HUES48 (cell line): Measurements from ENCODE around the gene CCDC27.
"Not testable (repeated sequence)": the region's sequence is repeated elsewhere in the genome, so short reads cannot be mapped to it uniquely, and the experiment has no call there.

ENCODE experiments used
- H3K27ac ChIP-seq: one replicate; pipeline ENCODE4 v1.7.0; 2013; ENCODE audit warnings: low read depth, low read length, inconsistent platforms
- H3K27me3 ChIP-seq: 2 replicates; pipeline ENCODE4 v1.6.1; 2013; ENCODE audit warnings: mild to moderate bottlenecking, low read length; ENCODE audit not compliant: control insufficient read depth, insufficient read depth
- H3K36me3 ChIP-seq: 2 replicates; pipeline ENCODE4 v1.6.1; 2013; ENCODE audit warnings: low read length; ENCODE audit not compliant: control insufficient read depth, insufficient read depth
- H3K4me1 ChIP-seq: 2 replicates; pipeline ENCODE4 v1.6.1; 2013; ENCODE audit warnings: mild to moderate bottlenecking, low read length; ENCODE audit not compliant: control insufficient read depth, insufficient read depth
- H3K4me3 ChIP-seq: 2 replicates; pipeline ENCODE4 v1.5.1; 2013; ENCODE audit warnings: mild to moderate bottlenecking, low read depth, low read length
- H3K9ac ChIP-seq: 2 replicates; pipeline ENCODE4 v1.6.1; 2013; ENCODE audit warnings: mild to moderate bottlenecking, low read depth, low read length, moderate library complexity
- H3K9me3 ChIP-seq: 2 replicates; pipeline ENCODE4 v1.6.1; 2013; ENCODE audit warnings: low read length; ENCODE audit not compliant: control insufficient read depth, insufficient read depth

Gene CCDC27

DNA sequence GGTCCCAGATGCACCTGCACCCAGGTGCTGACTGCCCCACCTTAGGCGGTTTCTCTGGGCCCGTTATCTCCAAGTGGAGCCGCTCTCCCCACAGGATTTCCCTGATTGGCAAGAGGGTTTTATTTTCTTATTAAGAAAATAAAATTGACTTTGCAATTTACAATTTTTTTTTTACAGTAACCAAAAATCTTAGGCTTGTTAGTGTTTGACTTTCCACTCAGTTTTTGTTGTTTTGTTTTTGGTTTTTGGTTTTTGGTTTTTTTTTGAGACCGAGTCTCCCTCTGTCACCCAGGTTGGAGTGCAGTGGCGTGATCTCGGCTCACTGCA, 4.8 kb upstream of the CCDC27 start:
- Histone ChIP-seq H3K9me3 (no peaks in the 10 kb centered on the region), H3K36me3 (peaks cover 12% of the 10 kb centered on the region), H3K9ac (no peak overlapping the region), H3K4me1 (peaks cover 11% of the 10 kb centered on the region), H3K27me3 (peaks cover 5% of the 10 kb centered on the region; the same call in 1 of the 2 replicates), H3K27ac (no peak overlapping the region), H3K4me3 (peak overlapping the region; percentile 89; the same call in 1 of the 2 replicates)

GRCh38 chr1:3747903-3748302, 4.3 kb upstream of the CCDC27 start:
- peaks cover 5% of the 10 kb centered on the region; the same call in 1 of the 2 replicates for H3K27me3 ChIP-seq
- H3K27ac ChIP-seq = no peak overlapping the region
- no peak overlapping the region for H3K4me3 ChIP-seq
- peaks cover 8% of the 10 kb centered on the region for H3K36me3 ChIP-seq
- no peaks in the 10 kb centered on the region for H3K9me3 ChIP-seq
- H3K9ac ChIP-seq = no peak overlapping the region
- peaks cover 11% of the 10 kb centered on the region for H3K4me1 ChIP-seq

- H3K4me1 ChIP-seq = peaks cover 11% of the 10 kb centered on the region
- not testable (repeated sequence) for H3K4me3 ChIP-seq, H3K36me3 ChIP-seq, H3K9me3 ChIP-seq, H3K27me3 ChIP-seq, H3K27ac ChIP-seq, H3K9ac ChIP-seq
These were observed 3.8 kb upstream of the CCDC27 start for GRCh38 chr1:3748316-3748900.

- H3K9ac ChIP-seq = no peak overlapping the region
- H3K36me3 ChIP-seq = peaks cover 2% of the 10 kb centered on the region; the same call in 1 of the 2 replicates
- no peak overlapping the region for H3K27ac ChIP-seq
- no peaks in the 10 kb centered on the region for H3K9me3 ChIP-seq
- H3K4me3 ChIP-seq = no peak overlapping the region
- H3K4me1 ChIP-seq = peaks cover 11% of the 10 kb centered on the region
- peaks cover 5% of the 10 kb centered on the region; the same call in 1 of the 2 replicates for H3K27me3 ChIP-seq
These were observed 2.7 kb upstream of the CCDC27 start for GRCh38 chr1:3749512-3749911.

- H3K27me3 ChIP-seq = peaks cover 5% of the 10 kb centered on the region; the same call in 1 of the 2 replicates
- H3K9me3 ChIP-seq = no peaks in the 10 kb centered on the region
- H3K9ac ChIP-seq = no peak overlapping the region
- no peak overlapping the region for H3K4me3 ChIP-seq
- peaks cover 6% of the 10 kb centered on the region for H3K4me1 ChIP-seq
- no peak overlapping the region for H3K27ac ChIP-seq
- no peaks in the 10 kb centered on the region for H3K36me3 ChIP-seq
These were observed 1.5 kb upstream of the CCDC27 start for GRCh38 chr1:3750741-3751140.

- peaks cover 5% of the 10 kb centered on the region; the same call in 1 of the 2 replicates for H3K27me3 ChIP-seq
- no peaks in the 10 kb centered on the region for H3K4me1 ChIP-seq
- no peak overlapping the region for H3K4me3 ChIP-seq
- H3K27ac ChIP-seq = no peak overlapping the region
- no peaks in the 10 kb centered on the region for H3K9me3 ChIP-seq
- H3K36me3 ChIP-seq = no peaks in the 10 kb centered on the region
- H3K9ac ChIP-seq = no peak overlapping the region
These were observed 1.6 kb downstream of the CCDC27 start for GRCh38 chr1:3753656-3754454.

- Histone ChIP-seq H3K4me3 (no peak overlapping the region), H3K9ac (no peak overlapping the region), H3K27me3 (peaks cover 14% of the 10 kb centered on the region; the same call in 1 of the 2 replicates), H3K9me3 (no peaks in the 10 kb centered on the region), H3K27ac (no peak overlapping the region), H3K36me3 (no peaks in the 10 kb centered on the region), H3K4me1 (no peaks in the 10 kb centered on the region)
These were observed 4.1 kb downstream of the CCDC27 start for GRCh38 chr1:3756394-3756793.

- Histone ChIP-seq H3K4me1 (no peaks in the 10 kb centered on the region), H3K36me3 (no peaks in the 10 kb centered on the region)
These were observed 6.9 kb downstream of the CCDC27 start for GRCh38 chr1:3759164-3759563.

GRCh38 chr1:3759796-3760195, 7.5 kb downstream of the CCDC27 start:
- Histone ChIP-seq H3K4me3 (no peak overlapping the region), H3K27me3 (peaks cover 14% of the 10 kb centered on the region; the same call in 1 of the 2 replicates), H3K9ac (no peak overlapping the region), H3K4me1 (no peaks in the 10 kb centered on the region), H3K9me3 (no peaks in the 10 kb centered on the region), H3K36me3 (no peaks in the 10 kb centered on the region), H3K27ac (no peak overlapping the region)

More at GRCh38 chr1:3759164-3759563, 6.9 kb downstream of the CCDC27 start:
- no peaks in the 10 kb centered on the region for H3K9me3 ChIP-seq
- no peak overlapping the region for H3K4me3 ChIP-seq
- H3K27ac ChIP-seq = no peak overlapping the region
- peaks cover 14% of the 10 kb centered on the region; the same call in 1 of the 2 replicates for H3K27me3 ChIP-seq
- no peak overlapping the region for H3K9ac ChIP-seq

DNA sequence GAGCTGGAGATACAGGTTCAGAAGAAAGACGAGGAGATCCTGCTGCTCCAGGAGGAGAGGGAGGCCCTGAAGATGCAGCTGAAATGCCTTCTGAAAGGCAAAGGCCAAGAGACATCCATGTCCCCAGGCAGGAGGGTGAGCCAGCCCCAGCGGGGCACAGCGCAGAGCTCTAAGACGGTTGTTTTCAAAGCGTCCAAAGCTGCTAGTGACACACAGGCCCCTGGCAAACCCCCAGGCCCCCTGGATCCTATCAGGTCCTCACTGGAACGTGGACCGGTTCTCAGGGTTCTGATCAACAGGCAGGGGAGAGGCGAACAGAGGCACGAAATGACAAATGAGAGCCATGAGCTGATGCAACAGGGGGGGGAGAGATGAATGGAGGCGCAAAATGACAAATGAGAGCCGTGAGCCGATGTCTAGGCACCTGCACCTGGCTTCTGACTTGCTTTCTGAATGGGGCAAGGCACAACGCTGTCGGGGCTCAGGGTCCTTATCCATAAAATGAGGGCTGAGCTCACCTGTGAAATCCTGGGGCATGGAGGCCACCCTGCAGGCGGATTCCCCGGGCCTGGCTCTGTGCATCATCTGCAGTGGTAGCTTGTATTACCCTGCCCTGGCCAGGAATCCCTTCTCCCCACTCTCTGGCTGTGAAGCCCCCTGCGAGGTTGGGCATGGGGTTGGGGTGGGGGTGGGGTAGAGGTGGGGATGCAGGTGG, 9.2 kb downstream of the CCDC27 start:
- H3K27ac ChIP-seq = no peak overlapping the region
- no peaks in the 10 kb centered on the region for H3K9me3 ChIP-seq
- no peak overlapping the region for H3K9ac ChIP-seq
- no peak overlapping the region for H3K4me3 ChIP-seq
- no peaks in the 10 kb centered on the region for H3K36me3 ChIP-seq
- H3K27me3 ChIP-seq = peaks cover 14% of the 10 kb centered on the region
- H3K4me1 ChIP-seq = no peaks in the 10 kb centered on the region
